ENCODE data around the gene ATXN1.
"Not testable (repeated sequence)": the region's sequence is repeated elsewhere in the genome, so short reads cannot be mapped to it uniquely, and the experiment has no call there.

ATXN1 gene

GRCh38 chr6:16711546-16712254, 49.6 kb downstream of the ATXN1 start:
- peak overlapping the region; percentile 94 for H3K27ac ChIP-seq
- TF ChIP-seq, protein P1, sequence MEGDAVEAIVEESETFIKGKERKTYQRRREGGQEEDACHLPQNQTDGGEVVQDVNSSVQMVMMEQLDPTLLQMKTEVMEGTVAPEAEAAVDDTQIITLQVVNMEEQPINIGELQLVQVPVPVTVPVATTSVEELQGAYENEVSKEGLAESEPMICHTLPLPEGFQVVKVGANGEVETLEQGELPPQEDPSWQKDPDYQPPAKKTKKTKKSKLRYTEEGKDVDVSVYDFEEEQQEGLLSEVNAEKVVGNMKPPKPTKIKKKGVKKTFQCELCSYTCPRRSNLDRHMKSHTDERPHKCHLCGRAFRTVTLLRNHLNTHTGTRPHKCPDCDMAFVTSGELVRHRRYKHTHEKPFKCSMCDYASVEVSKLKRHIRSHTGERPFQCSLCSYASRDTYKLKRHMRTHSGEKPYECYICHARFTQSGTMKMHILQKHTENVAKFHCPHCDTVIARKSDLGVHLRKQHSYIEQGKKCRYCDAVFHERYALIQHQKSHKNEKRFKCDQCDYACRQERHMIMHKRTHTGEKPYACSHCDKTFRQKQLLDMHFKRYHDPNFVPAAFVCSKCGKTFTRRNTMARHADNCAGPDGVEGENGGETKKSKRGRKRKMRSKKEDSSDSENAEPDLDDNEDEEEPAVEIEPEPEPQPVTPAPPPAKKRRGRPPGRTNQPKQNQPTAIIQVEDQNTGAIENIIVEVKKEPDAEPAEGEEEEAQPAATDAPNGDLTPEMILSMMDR (IDR thresholded peaks at IDR 0.05; ENCODE audit: low read depth, low read length, missing control alignments) = no peak
- in situ Hi-C loops (cut with HindIII; ENCODE audit: low pct_ligation_motif_present, low sequenced_read_pairs) = no loop called here
- H3K27me3 ChIP-seq (replicated peaks) = no peaks in the 10 kb centered on the region
- no peaks in the 10 kb centered on the region for H3K36me3 ChIP-seq (replicated peaks)
- H3K4me3 ChIP-seq (ENCODE audit: low read depth, low read length) = no peak overlapping the region
- no peak for DNase-seq

- no peak overlapping the region for H3K4me3 ChIP-seq (ENCODE audit: low read depth, low read length)
- H3K36me3 ChIP-seq (replicated peaks) = no peaks in the 10 kb centered on the region
- no peak overlapping the region for H3K27ac ChIP-seq
- TF ChIP-seq, protein P1 (IDR thresholded peaks at IDR 0.05; ENCODE audit: low read depth, low read length, missing control alignments) = no peak
- in situ Hi-C loops (cut with HindIII; ENCODE audit: low pct_ligation_motif_present, low sequenced_read_pairs) = no loop called here
- H3K27me3 ChIP-seq (replicated peaks) = no peaks in the 10 kb centered on the region
- DNase-seq = no peak
Observed at GRCh38 chr6:16706911-16707783, 54.1 kb downstream of the ATXN1 start.

DNA sequence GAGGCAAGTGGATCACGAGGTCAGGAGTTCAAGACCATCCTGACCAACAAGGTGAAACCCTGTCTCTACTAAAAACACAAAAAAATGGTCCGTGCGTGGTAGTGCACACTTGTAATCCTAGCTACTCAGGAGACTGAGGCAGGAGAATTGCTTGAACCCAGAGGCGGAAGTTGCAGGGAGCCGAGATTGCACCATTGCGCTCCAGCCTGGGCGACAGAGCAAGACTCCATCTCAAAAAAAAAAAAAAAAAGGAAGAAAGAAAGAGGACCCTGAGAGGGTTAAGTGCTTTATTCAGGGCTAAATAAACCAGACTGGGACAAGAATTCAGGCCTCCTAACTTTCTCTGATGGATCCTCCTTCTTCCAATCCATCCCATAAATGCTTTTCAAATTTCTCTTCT, 54.8 kb downstream of the ATXN1 start:
- DNase-seq; H3K36me3 ChIP-seq (replicated peaks); H3K27me3 ChIP-seq (replicated peaks); in situ Hi-C loops (cut with HindIII; ENCODE audit: low pct_ligation_motif_present, low sequenced_read_pairs); H3K27ac ChIP-seq; H3K4me3 ChIP-seq (ENCODE audit: low read depth, low read length): not testable (repeated sequence)

- DNase-seq = no peak
- Histone ChIP-seq H3K27ac (no peak overlapping the region), H3K36me3 (replicated peaks) (no peaks in the 10 kb centered on the region), H3K4me3 (ENCODE audit: low read depth, low read length) (no peak overlapping the region), H3K27me3 (replicated peaks) (no peaks in the 10 kb centered on the region)
- in situ Hi-C loops (cut with HindIII; ENCODE audit: low pct_ligation_motif_present, low sequenced_read_pairs) = no loop called here
- TF ChIP-seq, protein P1 (IDR thresholded peaks at IDR 0.05; ENCODE audit: low read depth, low read length, missing control alignments) = no peak
Observed at GRCh38 chr6:16706029-16706428, 55.2 kb downstream of the ATXN1 start.

- no peaks in the 10 kb centered on the region for H3K36me3 ChIP-seq (replicated peaks)
- no peak overlapping the region for H3K4me3 ChIP-seq (ENCODE audit: low read depth, low read length)
- no peak overlapping the region for H3K27ac ChIP-seq
- DNase-seq = no peak
- H3K27me3 ChIP-seq (replicated peaks) = no peaks in the 10 kb centered on the region
- in situ Hi-C loops (cut with HindIII; ENCODE audit: low pct_ligation_motif_present, low sequenced_read_pairs) = no loop called here
- TF ChIP-seq, protein P1 (IDR thresholded peaks at IDR 0.05; ENCODE audit: low read depth, low read length, missing control alignments) = no peak
Observed at GRCh38 chr6:16705081-16705993, 55.9 kb downstream of the ATXN1 start.

Data from brain microvascular endothelial cell (primary cell).